Upper lobe of left lung (tissue), 6 donors: ENCODE results near the gene IDH3B. TPM values are rescaled to one million over a fixed set of nuclear protein-coding genes. Genes with fewer than 3 reads are reported as not detected.

ENCODE experiments used
- ATAC-seq, 2 donors: fragments of 200-7000 bp; cut with Tn5 transposase; one replicate each; pipeline ENCODE4 v1.9.1; 2022; ENCODE audit warnings: mild to moderate bottlenecking in 2 of 2, moderate library complexity in 2 of 2; ENCODE audit not compliant: low FRiP score in 2 of 2
- DNase-seq, 2 donors: peaks; one replicate each; pipeline ENCODE4 v3.0.0-alpha.2; 2019 to 2020
- H3K27ac ChIP-seq, 4 donors: fragments of 200-600 bp; sonication (generic); one replicate each; pipeline ENCODE4 v1.5.1; 2016 to 2019
- H3K27me3 ChIP-seq, 4 donors: fragments of 200-600 bp; sonication (generic); one replicate each; pipeline ENCODE4 v1.5.1; 2017 to 2019
- H3K36me3 ChIP-seq, 4 donors: fragments of 200-600 bp; sonication (generic); one replicate each; pipeline ENCODE4 v1.5.1; 2016 to 2019
- H3K4me1 ChIP-seq, 4 donors: fragments of 200-600 bp; sonication (generic); one replicate each; pipeline ENCODE4 v1.5.1; 2018 to 2019
- H3K4me3 ChIP-seq, 4 donors: fragments of 200-600 bp; sonication (generic); one replicate each; pipeline ENCODE4 v1.5.1; 2017 to 2019; ENCODE audit warnings: mild to moderate bottlenecking in 2 of 4, moderate library complexity in 1 of 4
- H3K9me3 ChIP-seq, 4 donors: fragments of 200-600 bp; sonication (generic); one replicate each; pipeline ENCODE4 v1.5.1; 2018 to 2019
- EP300 ChIP-seq, 4 donors: sonication (generic); formaldehyde crosslinking; IDR thresholded peaks; one replicate each; pipeline ENCODE4 v1.5.1; 2017; ENCODE audit warnings: antibody characterized with exemption in 4 of 4, control low read depth in 2 of 4
- POLR2A ChIP-seq, 4 donors: fragments of 450-650 bp; IDR thresholded peaks; one replicate each; pipeline ENCODE4 v1.5.1; 2016 to 2017; ENCODE audit warnings: antibody characterized with exemption in 4 of 4, mild to moderate bottlenecking in 2 of 4
- POLR2AphosphoS5 ChIP-seq, 2 donors: sonication (generic); formaldehyde crosslinking; IDR thresholded peaks; one replicate each; pipeline ENCODE4 v1.5.1; 2017; ENCODE audit warnings: antibody characterized with exemption in 2 of 2
- WGBS, 2 donors: methylation state at CpG; one replicate each; pipeline ENCODE4 v1.1.5; 2017 to 2018; 5-methylcytosine and 5-hydroxymethylcytosine counted together
- total RNA-seq, 6 donors: library from RNA; depleted of rRNA in 4 of 6; stranded (reverse); fragments of >200 nt in 4 of 6; gene quantifications; one replicate each; pipeline versions ENCODE4 v1.1.0 to v1.2.1, GENCODE V29; 2016 to 2021
- TF ChIP-seq, protein P1 (sequence below), 6 experiments: fragments of 450-650 bp in 4 of 6; fragments of 200-600 bp in 2 of 6; sonication (generic) in 2 of 6; IDR thresholded peaks; one replicate each; pipeline ENCODE4 v1.5.1; 2016 to 2019; ENCODE audit warnings: antibody characterized with exemption in 6 of 6
- donor health status: DM: no; HTN: no; CAD: no; lungs with moderate emphysema.
- donor health status: DM: no; HTN: yes; CAD: no; lungs with severe emphysema.

Gene IDH3B
- total RNA-seq, 6 donors from 2014 or later: 64.7 to 108 (median 75.0) TPM

DNA sequence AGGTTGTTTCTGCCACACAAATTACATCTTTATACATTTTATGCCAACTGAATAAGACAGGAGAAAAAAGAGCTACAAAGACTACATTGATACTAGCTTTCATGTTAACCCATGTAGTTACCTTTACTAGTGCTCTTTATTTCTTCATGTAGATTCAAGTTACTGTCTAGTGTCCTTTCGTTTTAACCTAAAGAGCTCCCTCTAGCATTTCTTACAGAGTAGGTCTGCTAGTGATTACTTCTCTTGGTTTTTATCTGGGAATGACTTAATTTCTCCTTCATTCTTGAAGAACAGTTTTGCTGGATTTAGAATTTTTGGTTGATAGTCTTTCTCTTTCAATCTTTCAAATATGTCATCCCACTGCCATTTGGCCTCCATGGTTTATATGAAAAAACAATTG lies 32.8 kb downstream of the IDH3B start:
- TF ChIP-seq, protein P1, sequence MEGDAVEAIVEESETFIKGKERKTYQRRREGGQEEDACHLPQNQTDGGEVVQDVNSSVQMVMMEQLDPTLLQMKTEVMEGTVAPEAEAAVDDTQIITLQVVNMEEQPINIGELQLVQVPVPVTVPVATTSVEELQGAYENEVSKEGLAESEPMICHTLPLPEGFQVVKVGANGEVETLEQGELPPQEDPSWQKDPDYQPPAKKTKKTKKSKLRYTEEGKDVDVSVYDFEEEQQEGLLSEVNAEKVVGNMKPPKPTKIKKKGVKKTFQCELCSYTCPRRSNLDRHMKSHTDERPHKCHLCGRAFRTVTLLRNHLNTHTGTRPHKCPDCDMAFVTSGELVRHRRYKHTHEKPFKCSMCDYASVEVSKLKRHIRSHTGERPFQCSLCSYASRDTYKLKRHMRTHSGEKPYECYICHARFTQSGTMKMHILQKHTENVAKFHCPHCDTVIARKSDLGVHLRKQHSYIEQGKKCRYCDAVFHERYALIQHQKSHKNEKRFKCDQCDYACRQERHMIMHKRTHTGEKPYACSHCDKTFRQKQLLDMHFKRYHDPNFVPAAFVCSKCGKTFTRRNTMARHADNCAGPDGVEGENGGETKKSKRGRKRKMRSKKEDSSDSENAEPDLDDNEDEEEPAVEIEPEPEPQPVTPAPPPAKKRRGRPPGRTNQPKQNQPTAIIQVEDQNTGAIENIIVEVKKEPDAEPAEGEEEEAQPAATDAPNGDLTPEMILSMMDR (IDR thresholded peaks at IDR 0.05): no peak
- TF ChIP-seq POLR2AphosphoS5 (IDR thresholded peaks at IDR 0.05): no peak
- TF ChIP-seq EP300 (IDR thresholded peaks at IDR 0.05): no peak
- TF ChIP-seq POLR2A (IDR thresholded peaks at IDR 0.05): no peak
- peaks cover 0 to 8% (median 3%) of the 10 kb centered on the region in 4 donors for H3K9me3 ChIP-seq
- 9 to 24% methylated on average over 1 of the region's 1 CpG for WGBS, 2 donors
- H3K36me3 ChIP-seq: no peaks in the 10 kb centered on the region
- H3K4me3 ChIP-seq: no peak overlapping the region
- no peaks in the 10 kb centered on the region for H3K4me1 ChIP-seq
- ATAC-seq (no peak), DNase-seq (no peak)
- no peaks in the 10 kb centered on the region for H3K27me3 ChIP-seq
- no peak overlapping the region for H3K27ac ChIP-seq

DNA sequence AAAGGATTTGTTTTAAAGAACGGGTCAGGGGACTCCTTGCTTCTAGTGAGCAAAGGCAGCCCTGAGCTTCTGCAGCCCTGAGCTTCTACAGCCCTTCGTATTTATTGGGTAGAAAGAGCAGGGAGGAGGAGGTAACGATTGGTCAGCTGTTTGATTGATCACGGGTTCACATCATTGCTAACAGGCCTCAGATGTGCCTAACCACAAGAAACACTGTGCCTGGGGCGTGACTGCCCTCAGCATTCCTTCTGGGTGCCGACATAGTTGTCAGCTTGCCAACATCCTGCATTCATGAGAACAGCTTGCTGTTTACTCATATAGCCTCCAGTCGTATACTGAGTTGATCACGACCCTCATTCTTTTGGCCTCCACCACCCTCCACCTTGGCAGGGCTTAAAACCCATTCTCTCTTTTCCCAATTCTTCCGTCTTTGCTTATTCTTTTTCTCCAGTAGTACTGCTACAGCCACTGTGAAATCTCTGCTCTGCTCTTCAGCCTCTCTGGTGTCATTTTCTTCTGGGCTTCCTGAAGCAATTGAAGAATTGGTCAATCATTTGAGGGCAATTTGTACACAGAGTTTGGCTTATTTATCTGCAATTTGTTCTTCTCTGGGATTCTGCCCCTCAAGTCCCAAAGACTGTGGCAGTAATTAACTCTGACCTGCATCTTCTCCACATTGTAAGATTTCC lies 37.0 kb downstream of the IDH3B start:
- DNase-seq (peak in 1 of 2 donors; percentile 28), ATAC-seq (no peak)
- peaks cover 0 to 8% (median 4%) of the 10 kb centered on the region in 4 donors for H3K9me3 ChIP-seq
- 53 to 65% methylated on average over 8 to 9 of the region's 9 CpGs for WGBS, 2 donors
- no peak for TF ChIP-seq POLR2AphosphoS5 (IDR thresholded peaks at IDR 0.05)
- TF ChIP-seq, protein P1 (IDR thresholded peaks at IDR 0.05): no peak
- H3K27me3 ChIP-seq: no peaks in the 10 kb centered on the region
- H3K36me3 ChIP-seq: no peaks in the 10 kb centered on the region
- no peaks in the 10 kb centered on the region for H3K4me1 ChIP-seq
- peak overlapping the region in 1 of 4 donors; percentile 38 for H3K27ac ChIP-seq
- H3K4me3 ChIP-seq: no peak overlapping the region

DNA sequence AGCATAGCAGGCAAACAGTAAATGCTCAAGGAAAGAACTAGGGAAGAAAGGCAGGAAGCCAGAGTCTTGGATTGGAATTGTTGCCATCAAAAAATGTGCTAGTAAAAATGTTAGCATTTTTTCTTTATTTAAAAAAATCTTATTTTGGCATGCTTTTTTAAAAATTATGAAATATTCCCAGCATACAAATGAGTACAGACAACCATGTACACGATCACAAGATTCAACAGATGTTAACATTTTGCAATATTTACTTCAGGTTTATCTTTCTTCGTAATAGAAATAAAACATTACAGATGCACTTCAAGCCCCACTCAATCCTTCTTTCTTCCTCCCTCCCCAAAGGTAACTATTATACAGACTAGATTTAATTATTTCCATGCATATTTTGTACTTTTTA lies 39.0 kb downstream of the IDH3B start:
- Histone ChIP-seq H3K27me3 (no peaks in the 10 kb centered on the region), H3K4me3 (no peak overlapping the region), H3K9me3 (peaks cover 0 to 8% (median 4%) of the 10 kb centered on the region in 4 donors), H3K4me1 (no peaks in the 10 kb centered on the region), H3K27ac (peak overlapping the region in 2 of 4 donors; percentile 23 to 36), H3K36me3 (no peaks in the 10 kb centered on the region)
- no peak for TF ChIP-seq POLR2AphosphoS5 (IDR thresholded peaks at IDR 0.05)
- TF ChIP-seq, protein P1 (IDR thresholded peaks at IDR 0.05): no peak
- no peak for TF ChIP-seq POLR2A (IDR thresholded peaks at IDR 0.05)
- no peak for TF ChIP-seq EP300 (IDR thresholded peaks at IDR 0.05)
- no peak for ATAC-seq
- no peak for DNase-seq
- WGBS, 2 donors: 39 to 65% methylated on average over 2 of the region's 2 CpGs

DNA sequence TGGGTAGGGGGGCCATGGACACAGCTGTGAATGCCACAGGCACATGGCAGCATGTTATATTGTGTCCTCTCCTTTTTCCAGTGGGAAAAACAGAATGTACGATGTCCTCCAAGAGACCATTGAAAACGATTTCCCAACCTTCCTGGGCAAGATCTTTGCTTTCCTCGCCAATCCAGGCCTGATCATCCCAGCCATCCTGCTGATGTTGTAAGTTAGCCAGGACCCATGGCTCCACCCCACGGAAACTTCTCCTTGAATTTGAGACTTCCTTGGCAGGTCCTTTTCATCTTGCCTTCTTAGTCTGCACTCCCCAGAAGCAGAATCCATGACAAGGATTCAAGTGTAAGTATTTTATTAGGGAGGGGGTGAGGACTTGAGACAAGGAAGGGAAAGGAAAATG lies 39.8 kb downstream of the IDH3B start:
- H3K4me3 ChIP-seq: no peak overlapping the region
- peak overlapping the region in 3 of 4 donors; percentile 13 to 36 (median 23) for H3K27ac ChIP-seq
- H3K4me1 ChIP-seq: no peaks in the 10 kb centered on the region
- DNase-seq: no peak
- peaks cover 0 to 8% (median 4%) of the 10 kb centered on the region in 4 donors for H3K9me3 ChIP-seq
- no peak for TF ChIP-seq POLR2A (IDR thresholded peaks at IDR 0.05)
- peak; percentile 43 to 65 for ATAC-seq
- 70 to 83% methylated on average over 4 of the region's 4 CpGs for WGBS, 2 donors
- H3K36me3 ChIP-seq: no peaks in the 10 kb centered on the region
- H3K27me3 ChIP-seq: no peaks in the 10 kb centered on the region

DNA sequence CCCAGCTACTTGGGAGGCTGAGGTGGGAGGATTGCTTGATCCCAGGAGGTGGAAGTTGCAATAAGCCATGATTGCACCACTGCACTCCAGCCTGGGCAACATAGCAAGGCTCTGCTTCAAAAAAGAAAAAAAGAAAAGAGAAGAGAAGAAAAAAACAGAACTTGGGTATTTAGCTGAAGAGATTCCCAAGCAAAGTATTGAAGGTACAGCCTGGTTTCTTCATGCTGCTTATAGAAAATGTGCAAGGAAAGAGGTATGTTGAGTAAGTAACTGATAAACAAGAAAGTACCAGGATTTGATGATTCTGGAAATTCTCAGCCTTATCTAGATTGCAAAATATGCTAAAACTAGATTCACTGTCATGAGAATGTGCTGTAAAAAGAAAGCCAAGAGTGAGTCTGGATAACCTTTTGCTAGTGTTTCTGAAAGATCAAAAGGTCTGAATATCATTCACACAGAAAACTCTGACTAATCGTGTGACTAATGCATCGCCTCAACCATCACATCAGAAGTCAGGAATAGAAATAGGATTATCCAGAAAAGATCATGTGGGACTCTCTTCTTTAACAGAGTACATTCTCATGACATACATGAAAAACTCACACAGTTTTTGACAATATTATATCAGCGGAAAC lies 43.9 kb downstream of the IDH3B start:
- Histone ChIP-seq H3K36me3 (no peaks in the 10 kb centered on the region), H3K27ac (no peak overlapping the region), H3K4me3 (no peak overlapping the region), H3K9me3 (no peaks in the 10 kb centered on the region), H3K4me1 (no peaks in the 10 kb centered on the region), H3K27me3 (no peaks in the 10 kb centered on the region)
- no peak for DNase-seq
- TF ChIP-seq POLR2AphosphoS5 (IDR thresholded peaks at IDR 0.05) (no peak), EP300 (IDR thresholded peaks at IDR 0.05) (no peak), POLR2A (IDR thresholded peaks at IDR 0.05) (no peak)
- TF ChIP-seq, protein P1 (IDR thresholded peaks at IDR 0.05): no peak
- WGBS, 2 donors: 86 to 92% methylated on average over 3 of the region's 3 CpGs
- no peak for ATAC-seq
